NOMO-1 treated with dmso at 0.1 percent for 144 hours (cell line): ENCODE measurements around the gene RAB8B.

Experiments
- DNase-seq: peaks from one replicate; lab custom pipeline; 2025; ENCODE audit not compliant: unreplicated experiment; lab: John Stamatoyannopoulos, UW

The RAB8B gene

DNA sequence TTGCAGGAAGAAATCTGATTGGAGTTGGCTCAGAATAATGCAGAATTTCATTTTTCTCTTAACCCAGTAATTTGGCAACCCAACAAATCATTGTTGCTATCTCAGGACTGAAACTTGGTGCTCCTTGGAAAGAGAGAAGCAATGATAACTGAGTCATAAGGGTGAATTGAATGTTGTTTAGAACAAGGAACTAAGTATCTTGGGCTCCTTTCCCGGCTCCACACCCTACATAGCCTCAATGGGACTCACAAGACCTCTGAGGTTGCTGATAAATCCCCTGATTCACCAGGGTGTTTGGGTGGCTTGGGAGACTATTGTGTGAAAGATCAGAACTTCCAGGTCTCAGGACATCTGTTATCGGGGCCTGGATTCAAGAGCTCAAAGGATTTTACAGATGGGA is 7.8 kb upstream of the RAB8B start:
- DNase-seq: no peak

DNA sequence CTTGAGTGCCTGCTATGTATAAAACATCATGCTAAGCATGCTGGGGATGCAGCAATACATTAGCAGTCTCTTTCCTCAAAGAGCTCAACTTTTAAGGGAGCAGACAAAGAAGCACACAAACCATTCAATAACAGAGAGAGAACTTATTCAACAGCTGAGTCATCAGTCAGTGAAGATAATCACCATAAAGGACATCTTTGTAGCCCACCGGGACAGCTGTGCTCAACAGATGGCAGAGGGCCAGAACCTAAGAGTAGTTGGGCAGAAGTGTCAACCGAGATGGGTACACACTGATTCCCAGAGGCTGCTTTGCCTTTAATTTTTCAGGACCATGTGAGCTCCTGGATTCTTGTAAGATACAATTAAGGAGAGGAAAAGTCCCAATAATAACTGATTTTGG is 4.2 kb upstream of the RAB8B start:
- no peak for DNase-seq

DNA sequence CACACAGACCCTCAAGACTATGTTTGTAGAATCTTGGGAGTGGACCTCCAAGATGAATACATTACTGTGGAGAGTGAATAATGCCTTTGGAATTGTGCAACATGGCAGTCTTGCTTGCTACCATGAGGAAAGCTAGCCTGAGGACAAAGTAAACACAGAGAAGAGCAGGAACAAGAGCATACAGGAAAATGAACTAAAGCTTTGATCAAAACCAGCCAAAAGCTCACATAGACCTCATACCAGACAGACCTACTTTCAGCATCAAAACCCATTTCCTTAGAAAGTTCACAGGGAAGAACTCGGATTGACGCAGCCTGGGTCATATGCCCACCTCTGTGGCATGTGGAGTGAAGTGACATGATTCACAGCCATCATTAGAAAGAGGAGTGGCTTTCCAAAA is 3.3 kb upstream of the RAB8B start:
- DNase-seq: no peak

DNA sequence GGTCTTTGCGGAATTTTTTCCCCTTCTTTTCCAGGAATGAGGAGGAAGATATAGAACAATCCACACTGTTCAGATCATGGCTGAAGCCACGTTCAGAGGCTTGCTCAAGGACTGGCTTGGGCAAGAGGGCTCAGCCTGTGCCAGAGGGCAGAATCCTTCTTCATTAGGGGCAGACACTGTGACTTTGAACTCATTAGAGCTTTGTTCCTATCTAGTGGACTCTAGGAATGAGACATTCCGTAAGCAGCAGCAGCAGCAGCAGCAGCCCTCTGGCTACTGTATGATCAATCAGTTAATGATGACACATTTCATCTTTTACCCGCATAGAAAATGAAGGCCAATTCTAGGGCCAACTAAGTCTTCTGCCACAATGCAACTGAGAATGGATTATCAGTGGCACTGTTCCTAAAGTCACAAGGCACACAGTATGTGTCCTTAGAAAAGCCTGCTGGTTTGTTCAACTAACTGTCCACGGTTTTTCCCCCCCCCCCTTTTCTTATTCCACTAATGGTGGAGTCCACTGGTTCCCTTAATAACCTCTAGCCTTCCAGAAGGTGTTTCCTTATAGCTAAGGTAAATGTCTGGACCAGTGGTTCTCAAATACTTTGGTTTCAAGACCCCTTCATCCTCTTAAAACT is 1.7 kb upstream of the RAB8B start:
- no peak for DNase-seq

DNA sequence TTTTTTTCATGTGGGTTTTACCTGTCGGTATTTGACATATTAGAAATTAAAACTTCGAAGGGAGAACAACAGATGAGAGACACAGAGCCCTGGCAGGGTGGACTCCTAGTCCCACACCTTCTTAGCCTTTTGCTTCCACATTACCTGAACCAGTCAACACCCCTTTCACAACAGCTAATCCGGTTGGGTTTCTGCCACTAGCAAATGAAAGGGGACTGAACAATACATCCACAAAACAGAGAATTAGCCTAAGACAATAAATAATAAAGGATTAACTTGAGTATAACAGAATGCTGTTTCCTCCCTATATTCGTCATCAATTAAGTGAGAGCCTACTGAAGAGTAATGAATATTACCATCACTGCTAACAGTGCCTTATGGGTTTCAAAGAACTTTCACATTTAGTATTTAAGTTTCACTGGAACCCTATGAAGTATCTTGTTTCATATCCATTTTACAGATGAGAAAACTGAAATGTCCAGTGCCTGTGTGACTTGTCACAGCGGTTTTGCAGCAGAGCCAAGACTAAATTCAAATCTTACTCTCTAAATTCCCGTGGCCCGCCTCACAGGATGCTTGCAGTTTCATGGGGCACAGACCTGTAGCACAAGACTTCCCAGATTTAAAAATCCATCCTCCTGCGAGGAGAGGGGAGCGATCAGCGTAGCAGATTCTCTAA is 1.0 kb upstream of the RAB8B start:
- DNase-seq: no peak

DNA sequence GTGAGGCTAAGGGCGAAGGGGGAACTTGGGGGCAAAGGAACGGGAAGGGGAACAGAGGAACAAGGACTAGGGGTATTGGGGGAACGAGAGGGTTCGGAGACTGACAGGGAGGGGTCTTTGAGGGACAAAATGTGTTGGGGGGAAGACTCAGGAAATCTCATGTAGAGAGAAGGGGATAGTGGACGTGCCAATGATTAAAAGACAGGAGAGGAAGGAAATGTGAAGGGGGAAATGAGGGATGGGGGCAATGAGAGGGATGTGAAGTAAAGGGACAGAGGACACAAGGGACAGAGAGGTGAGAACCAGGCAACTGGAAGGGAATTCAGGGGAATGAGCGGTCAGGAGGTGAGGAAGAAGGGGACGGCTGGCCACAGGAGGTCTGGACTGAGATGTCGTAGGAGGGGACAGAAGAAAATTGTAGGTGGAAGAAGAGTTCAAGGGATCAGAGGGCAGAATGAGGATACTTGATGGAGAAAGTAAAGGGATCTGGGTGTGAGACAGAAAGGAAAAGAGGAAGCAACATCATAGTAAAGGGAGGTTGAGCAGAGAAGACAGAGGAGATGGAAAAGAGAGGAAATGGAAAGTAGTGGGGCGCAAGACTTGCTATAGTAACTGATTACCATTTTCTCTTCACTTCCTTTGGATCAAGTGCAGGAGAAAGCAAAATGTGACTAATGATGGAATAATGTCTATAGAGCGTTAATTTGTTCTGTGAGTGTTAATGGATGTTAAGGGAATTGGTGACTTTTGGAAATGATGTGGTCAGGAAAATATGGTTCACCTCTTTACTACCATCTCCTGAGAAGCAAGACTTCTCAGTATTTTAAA is 749 bp downstream of the RAB8B start:
- peak; percentile 28 for DNase-seq

DNA sequence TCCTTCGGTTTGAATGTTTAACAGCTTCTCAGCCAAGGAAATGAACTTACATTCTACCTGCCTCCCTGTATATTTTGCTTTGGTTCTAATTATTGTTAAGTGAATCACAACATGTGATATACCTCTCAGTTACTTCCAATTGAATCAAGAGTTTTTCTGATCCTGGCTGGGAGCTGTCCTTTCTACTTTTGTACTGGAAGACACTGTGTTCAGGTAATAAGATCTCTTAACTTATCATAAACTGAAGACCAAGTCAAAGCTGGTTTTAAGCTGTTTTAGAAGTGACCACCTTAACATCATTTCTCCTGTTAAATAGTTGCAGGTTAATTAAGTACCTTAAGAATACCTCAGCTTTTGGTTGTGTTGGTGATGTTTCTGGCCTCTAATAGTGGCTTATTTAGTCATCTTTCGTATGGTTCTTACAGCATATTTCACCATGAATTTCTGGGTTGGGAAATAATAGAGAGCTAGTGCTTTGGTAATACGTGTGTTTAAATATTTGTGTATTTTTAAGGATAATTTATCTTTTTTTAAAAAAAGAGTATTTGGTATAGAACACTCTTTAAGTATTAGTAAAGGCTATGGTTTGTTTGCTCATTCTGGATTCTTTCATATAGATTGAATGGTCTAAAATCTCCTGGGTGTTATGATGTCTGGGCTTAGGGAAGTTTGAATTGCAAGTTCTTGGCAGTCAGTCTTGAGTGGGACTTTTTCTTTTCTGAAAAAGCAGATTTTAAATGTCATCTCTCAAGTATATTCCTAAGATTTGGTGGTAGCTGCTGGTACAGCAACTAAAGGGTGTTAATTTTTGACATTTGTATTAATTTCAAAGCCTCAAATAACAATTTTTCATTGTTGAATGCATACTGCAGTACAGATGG is 1.6 kb downstream of the RAB8B start:
- DNase-seq: no peak

DNA sequence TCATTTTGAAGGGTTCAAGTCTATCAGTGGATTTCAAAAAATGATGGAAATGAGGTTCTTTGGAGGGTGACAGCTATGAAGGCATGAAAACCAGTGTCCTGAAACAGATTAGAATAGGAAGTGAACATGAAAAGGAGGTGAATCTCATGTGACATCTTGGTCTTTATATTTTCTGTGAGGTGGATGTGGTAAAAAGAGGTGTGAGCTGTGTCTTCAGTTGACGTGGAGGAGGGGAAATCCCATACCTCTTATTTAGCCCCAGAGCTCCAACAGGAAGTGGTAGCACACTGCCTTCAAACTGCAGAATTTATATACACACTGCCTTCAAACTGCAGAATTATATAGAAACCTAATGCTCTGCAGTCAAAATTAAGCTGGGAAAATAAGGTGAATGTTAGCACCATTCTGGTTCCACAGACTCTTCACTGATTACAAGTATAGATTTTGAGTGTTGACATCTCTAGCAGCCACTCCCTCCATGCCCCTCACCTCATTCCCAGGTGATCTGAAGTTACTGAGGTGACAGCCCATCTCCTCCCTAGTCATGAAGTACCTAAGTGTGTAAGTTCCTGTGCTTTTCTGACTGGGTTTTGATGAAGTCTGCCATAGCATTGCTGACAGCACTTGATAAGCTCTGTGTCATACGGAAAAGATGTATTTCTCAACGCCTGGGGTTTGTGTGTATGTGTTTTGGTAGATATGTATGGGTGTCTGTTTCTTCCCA is 2.7 kb downstream of the RAB8B start:
- no peak for DNase-seq

DNA sequence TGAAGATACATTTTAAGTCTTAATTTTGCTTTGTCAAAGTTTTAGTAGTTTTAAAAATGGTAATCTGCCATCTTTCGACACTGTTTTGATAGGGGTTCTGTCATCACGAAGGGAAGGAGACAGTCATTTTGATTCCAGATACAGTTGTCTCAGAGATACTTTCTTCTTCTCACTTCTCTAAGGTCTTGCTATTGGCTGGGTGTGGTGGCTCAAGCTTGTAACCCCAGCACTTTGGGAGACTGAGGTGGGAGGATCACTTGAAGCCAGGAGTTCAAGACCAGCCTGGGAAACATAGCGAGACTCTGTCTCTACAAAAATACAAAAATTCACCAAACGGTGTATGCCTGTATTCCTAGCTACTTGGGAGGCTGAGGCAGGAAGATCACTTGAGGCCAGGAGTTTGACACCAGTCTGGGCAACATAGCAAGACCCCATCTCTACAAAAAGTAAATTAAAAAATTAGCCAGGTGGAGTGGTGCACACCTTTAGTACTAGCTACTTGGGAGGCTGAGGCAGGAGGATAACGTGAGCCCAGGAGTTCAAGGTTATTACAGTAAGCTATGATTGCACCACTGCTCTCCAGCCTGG is 3.3 kb downstream of the RAB8B start:
- DNase-seq: no peak

DNA sequence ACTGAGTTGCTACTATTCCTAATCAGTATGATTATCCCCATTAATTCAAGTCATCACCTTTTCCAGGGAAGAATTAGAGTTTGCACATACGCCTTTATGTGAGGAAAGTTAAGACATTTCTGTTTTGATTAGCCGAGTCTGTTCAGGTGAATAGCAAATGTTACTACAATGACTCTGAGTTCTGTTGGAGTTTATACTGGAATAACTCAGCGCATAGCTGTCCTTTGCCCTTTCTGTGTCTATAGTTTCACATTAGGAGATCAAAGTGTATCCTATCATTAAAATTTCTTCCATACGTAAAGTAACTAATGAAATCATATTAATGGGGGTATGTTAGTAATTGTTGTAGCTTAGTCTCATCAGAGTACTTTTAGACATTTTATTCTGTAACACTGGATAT is 4.9 kb downstream of the RAB8B start:
- no peak for DNase-seq

DNA sequence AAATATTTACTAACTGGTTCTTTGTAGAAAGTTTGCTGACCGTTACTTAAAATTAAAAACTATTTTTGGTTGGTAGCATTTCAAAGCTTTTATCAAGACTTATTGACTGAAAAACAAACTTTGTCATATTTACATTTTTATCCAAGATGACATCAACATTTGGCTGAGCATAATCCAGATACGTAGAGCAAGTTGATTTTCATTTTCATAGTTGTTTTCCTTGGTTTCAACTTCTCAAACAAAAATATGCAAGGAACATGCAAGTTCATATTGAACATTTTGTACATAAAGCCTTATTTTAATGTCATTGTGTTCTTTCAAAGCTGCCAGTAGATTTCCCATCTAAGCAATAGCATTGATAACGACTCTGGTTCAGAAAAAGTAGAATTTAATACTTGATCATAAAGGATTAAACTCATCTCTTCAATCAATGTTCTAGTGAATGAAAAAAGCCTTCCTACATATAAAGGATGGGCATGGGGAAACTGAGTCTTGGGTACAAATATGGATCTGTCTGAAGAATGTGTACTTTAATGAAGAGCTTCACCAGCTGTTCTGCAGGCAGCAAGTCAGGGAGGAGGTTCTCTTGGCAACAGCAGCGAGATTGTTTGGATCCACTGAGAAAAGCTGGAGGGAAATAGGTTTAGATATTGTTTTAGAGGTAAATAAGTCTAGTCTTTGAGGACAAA is 5.6 kb downstream of the RAB8B start:
- no peak for DNase-seq

DNA sequence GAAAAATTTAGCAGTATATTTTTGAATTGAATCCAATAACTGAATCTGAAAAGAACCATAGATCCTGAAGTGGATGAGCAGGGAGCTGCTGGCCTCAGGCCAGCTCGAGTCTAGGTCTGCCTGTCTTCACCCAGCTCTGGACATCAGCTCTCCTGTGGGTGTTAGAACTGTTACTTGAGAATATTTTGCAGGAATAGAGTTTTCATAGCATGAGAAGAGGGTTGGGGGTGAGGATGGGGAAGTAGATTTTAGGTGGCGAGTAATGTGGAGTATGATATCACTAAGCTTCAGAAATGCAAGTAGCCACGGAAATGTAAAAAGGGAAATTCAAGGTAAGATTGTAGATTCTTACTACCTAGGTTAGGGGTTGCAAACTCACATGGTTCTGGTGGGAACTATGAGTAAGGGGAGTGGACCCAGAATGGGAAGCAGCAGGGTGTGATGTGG is 6.2 kb downstream of the RAB8B start:
- DNase-seq: no peak

DNA sequence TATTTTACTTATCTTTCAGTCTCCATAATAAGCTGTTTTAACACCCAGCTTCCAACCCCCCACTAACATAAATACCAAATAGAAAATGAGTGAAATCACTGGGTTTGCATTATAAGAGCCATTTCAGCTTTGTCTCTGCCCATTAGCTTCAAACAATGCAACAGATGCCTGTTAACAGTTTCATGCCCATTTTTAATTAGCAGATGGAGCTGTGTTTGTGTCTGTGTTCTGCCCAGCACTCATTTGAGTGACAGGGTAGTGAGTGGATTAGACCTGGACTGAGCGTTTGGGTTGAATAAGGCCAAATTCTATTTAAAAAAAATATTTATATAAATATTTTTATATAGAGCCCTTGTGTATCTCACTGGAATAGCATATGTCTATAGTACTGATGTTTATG is 7.4 kb downstream of the RAB8B start:
- no peak for DNase-seq

DNA sequence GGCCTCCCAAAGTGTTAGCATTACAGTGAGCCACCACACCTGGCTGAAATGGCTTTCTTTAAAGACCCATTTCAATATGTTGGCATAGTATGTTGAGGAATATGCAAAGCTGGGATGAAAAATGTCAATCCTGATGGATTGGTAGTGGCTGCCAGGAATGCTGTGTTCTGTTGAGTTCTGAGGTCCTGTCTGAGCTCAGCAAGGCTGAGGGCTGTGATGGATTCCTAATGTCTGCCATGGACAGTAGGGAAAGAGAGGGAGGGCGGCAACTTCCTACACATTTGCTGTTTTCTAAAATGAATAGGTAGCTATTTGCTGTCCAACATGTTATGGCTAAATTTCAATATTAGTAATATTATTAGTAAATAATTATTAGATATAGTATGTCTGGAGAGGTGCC is 8.2 kb downstream of the RAB8B start:
- no peak for DNase-seq

DNA sequence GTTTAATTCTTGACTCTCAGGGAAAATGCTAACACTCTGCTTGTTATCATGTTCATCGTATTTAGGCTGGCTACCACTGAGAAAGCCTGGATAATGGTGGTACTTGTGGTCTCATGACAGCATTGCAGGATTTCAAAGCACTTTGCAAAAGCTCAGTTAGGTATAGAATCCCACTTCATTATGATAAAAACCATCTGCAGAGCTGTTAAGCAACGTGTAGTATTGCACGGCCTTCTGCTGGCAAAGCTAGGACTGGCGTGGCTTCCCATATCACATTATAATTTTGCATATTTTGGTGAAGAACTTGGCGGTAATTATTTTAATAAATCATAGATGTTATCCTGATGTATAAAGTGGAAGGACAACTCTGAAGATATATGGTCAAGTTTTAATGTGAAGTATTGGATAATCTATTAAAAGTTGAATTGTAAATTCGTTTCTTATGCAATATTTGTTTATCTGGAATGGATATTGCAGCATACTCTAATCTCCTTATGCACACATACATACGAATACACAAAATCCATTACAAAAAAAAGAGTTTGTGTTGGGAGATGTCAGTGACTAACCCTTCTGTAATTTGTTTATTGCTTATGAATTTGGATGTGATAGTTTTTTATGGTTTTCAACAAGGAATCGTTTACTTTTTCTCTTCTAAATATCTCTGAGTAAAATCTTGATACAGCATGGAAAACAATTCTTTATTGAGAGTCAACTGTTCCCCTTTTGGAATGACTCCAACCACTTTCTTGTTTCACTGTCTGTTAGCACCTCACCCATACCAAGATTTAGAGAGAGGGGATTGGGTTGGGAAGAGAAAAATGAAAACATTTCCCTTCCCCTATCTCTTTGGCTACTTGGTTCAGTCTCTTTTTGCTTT is 9.2 kb downstream of the RAB8B start:
- no peak for DNase-seq

DNA sequence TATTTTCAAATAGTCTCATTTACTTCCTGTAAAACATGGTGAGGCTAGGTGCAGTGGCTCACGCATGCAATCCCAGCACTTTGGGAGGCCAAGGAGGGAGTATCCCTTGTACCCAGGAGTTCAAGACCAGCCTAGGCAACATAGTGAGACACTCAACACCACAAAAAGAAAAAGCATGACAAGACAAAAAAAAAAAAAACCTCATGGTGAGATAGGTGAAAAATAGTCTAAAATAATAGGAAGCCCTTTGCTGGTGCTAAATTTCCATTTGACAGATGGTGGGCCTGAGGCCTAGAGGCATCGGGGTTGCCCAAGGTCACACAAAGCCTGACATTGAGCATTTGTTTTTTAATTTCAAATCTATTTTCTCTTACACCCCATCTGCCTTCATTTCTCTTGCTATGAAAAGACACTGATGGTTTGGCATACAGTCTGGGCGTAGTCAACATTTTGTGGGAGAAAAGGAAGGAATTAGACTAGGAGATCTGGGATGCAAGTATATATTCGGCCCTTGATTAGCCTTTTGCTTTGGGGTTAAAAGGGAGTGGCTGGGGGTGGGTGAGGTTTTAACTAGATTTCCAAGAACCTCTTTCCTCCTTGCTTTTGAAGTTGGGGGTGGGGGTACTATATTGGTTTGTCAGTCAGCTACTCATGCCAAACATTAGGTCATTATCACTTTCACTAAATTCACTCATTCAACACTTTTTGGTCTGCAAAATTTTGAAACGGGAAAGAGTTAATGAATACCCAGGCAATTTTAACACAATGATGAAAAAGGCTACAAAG is 11.3 kb downstream of the RAB8B start:
- DNase-seq: no peak

DNA sequence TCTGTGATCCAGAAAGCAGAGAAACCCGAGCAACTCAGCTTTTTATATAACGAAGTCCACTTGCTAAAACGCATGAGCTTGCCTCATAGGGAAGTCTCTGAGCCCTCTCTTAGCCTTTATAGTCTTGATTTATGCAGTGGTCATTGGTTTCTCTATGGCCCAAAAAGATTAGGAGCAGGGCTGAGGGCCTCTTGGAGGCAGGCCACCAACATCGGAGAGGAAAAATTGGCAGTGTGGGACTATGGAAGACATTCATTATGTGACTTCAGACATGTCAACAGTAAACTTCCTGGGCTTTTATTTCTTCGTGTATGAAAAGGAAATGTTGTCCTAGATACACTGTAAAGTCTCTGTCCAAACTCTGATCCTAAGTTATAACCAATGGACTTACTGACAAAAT is 13.5 kb downstream of the RAB8B start:
- no peak for DNase-seq
